Measurements from ENCODE around the gene PARD3B.

PARD3B gene

GRCh38 chr2:205658068-205658467, 1112.8 kb downstream of the PARD3B start:
- Histone ChIP-seq H4K20me1 (ENCODE audit: low read depth, low read length) (no peaks in the 10 kb centered on the region), H3K9ac (ENCODE audit: low read length) (no peak overlapping the region), H3F3A (ENCODE audit: insufficient read depth) (no peaks in the 10 kb centered on the region), H3K27me3 (ENCODE audit: low read length) (no peaks in the 10 kb centered on the region), H3K9me2 (replicated peaks; ENCODE audit: insufficient read depth, low read length) (no peaks in the 10 kb centered on the region), H3K27ac (ENCODE audit: low read depth, low read length) (no peak overlapping the region), H3K36me3 (ENCODE audit: low read length) (no peaks in the 10 kb centered on the region), H3K4me2 (ENCODE audit: low read depth, low read length, poor library complexity, severe bottlenecking) (no peak overlapping the region), H3K4me3 (ENCODE audit: insufficient read depth, low read length, poor library complexity, severe bottlenecking) (no peak overlapping the region), H3K79me2 (ENCODE audit: insufficient read depth, low read length) (no peaks in the 10 kb centered on the region), H3K9me3 (ENCODE audit: insufficient read depth, low read length) (no peaks in the 10 kb centered on the region), H2AFZ (ENCODE audit: low read depth, low read length, severe bottlenecking) (no peak overlapping the region)
- TF ChIP-seq CTCF (IDR thresholded peaks at IDR 0.05; ENCODE audit: insufficient read depth, low read length, poor library complexity, severe bottlenecking) (no peak), EZH2phosphoT487 (conservative IDR thresholded peaks at IDR 0.05; ENCODE audit: low read length) (no peak)

- no peaks in the 10 kb centered on the region for H3F3A ChIP-seq (ENCODE audit: insufficient read depth)
- H3K27ac ChIP-seq (ENCODE audit: low read depth, low read length), result no peak overlapping the region
- no peaks in the 10 kb centered on the region for H3K9me3 ChIP-seq (ENCODE audit: insufficient read depth, low read length)
- no peak overlapping the region for H3K9ac ChIP-seq (ENCODE audit: low read length)
- H3K4me2 ChIP-seq (ENCODE audit: low read depth, low read length, poor library complexity, severe bottlenecking), result no peak overlapping the region
- no peaks in the 10 kb centered on the region for H3K9me2 ChIP-seq (replicated peaks; ENCODE audit: insufficient read depth, low read length)
- no peak overlapping the region for H2AFZ ChIP-seq (ENCODE audit: low read depth, low read length, severe bottlenecking)
- no peaks in the 10 kb centered on the region for H3K27me3 ChIP-seq (ENCODE audit: low read length)
- TF ChIP-seq EZH2phosphoT487 (conservative IDR thresholded peaks at IDR 0.05; ENCODE audit: low read length), result no peak
- TF ChIP-seq CTCF (IDR thresholded peaks at IDR 0.05; ENCODE audit: insufficient read depth, low read length, poor library complexity, severe bottlenecking), result no peak
- no peak overlapping the region for H3K4me3 ChIP-seq (ENCODE audit: insufficient read depth, low read length, poor library complexity, severe bottlenecking)
- no peaks in the 10 kb centered on the region for H3K79me2 ChIP-seq (ENCODE audit: insufficient read depth, low read length)
- no peaks in the 10 kb centered on the region for H4K20me1 ChIP-seq (ENCODE audit: low read depth, low read length)
- H3K36me3 ChIP-seq (ENCODE audit: low read length), result no peaks in the 10 kb centered on the region
Measured at GRCh38 chr2:205658572-205658971, 1113.3 kb downstream of the PARD3B start.

GRCh38 chr2:205659922-205660321, 1114.6 kb downstream of the PARD3B start:
- no peak overlapping the region for H3K9ac ChIP-seq (ENCODE audit: low read length)
- TF ChIP-seq EZH2phosphoT487 (conservative IDR thresholded peaks at IDR 0.05; ENCODE audit: low read length) (no peak), CTCF (IDR thresholded peaks at IDR 0.05; ENCODE audit: insufficient read depth, low read length, poor library complexity, severe bottlenecking) (no peak)
- no peak overlapping the region for H3K4me2 ChIP-seq (ENCODE audit: low read depth, low read length, poor library complexity, severe bottlenecking)
- no peaks in the 10 kb centered on the region for H3K9me2 ChIP-seq (replicated peaks; ENCODE audit: insufficient read depth, low read length)
- no peak overlapping the region for H2AFZ ChIP-seq (ENCODE audit: low read depth, low read length, severe bottlenecking)
- no peaks in the 10 kb centered on the region for H3K79me2 ChIP-seq (ENCODE audit: insufficient read depth, low read length)
- no peak overlapping the region for H3K27ac ChIP-seq (ENCODE audit: low read depth, low read length)
- H4K20me1 ChIP-seq (ENCODE audit: low read depth, low read length), result no peaks in the 10 kb centered on the region
- H3K4me3 ChIP-seq (ENCODE audit: insufficient read depth, low read length, poor library complexity, severe bottlenecking), result no peak overlapping the region
- H3K27me3 ChIP-seq (ENCODE audit: low read length), result no peaks in the 10 kb centered on the region
- H3F3A ChIP-seq (ENCODE audit: insufficient read depth), result no peaks in the 10 kb centered on the region
- H3K36me3 ChIP-seq (ENCODE audit: low read length), result no peaks in the 10 kb centered on the region
- no peaks in the 10 kb centered on the region for H3K9me3 ChIP-seq (ENCODE audit: insufficient read depth, low read length)

All from SU-DHL-6 (cell line).